ENCODE measurements around the gene ABCA4.

- TF ChIP-seq CTCF (IDR thresholded peaks at IDR 0.05) = no peak
- no peak for TF ChIP-seq POLR2A (IDR thresholded peaks at IDR 0.05)
These were observed 17.3 kb downstream of the ABCA4 start for GRCh38 chr1:94103608-94104007.
